H1 (cell line): ENCODE data around the gene KLHL29. TPM values are rescaled to one million over a fixed set of nuclear protein-coding genes. Genes with fewer than 3 reads are reported as not detected.
A peak's percentile ranks its signal among the peaks of the same experiment; 100 is the strongest.

Source experiments
- CTCF ChIA-PET: fragments of 300-600 bp; sonication (Branson Sonifier 250); formaldehyde crosslinking; loops from one replicate; lab custom pipeline; 2021; ENCODE audit not compliant: partially characterized antibody; lab: Charles Lee
- POLR2A ChIA-PET: fragments of 300-600 bp; sonication (Branson Sonifier 250); formaldehyde crosslinking; loops from one replicate; lab custom pipeline; 2021; ENCODE audit warnings: inconsistent platforms; ENCODE audit not compliant: partially characterized antibody; lab: Charles Lee
- DNase-seq, 2 experiments: peaks; one replicate each; pipeline versions ENCODE4 v3.0.0 to v3.0.0-alpha.2; 2010 to 2022; ENCODE audit warnings: low spot score in 2 of 2, low read depth in 1 of 2, mixed read lengths in 1 of 2
- FAIRE-seq: peaks from 2 replicates; lab custom pipeline; 2011; peaks lifted over from hg19 to GRCh38; lab: Jason Lieb, UNC
- H2AFZ ChIP-seq: 2 replicates; pipeline ENCODE4 v1.8.1; 2012; ENCODE audit warnings: low read length, inconsistent platforms
- H2AK5ac ChIP-seq: 2 replicates; pipeline ENCODE4 v1.6.1; 2013; ENCODE audit warnings: low read depth, low read length
- H2BK120ac ChIP-seq: replicated peaks from 2 replicates; pipeline ENCODE3; 2013; ENCODE audit warnings: low read depth, low read length, inconsistent platforms
- H2BK12ac ChIP-seq: 2 replicates; pipeline ENCODE4 v1.6.1; 2013; ENCODE audit warnings: low read depth, low read length
- H2BK15ac ChIP-seq: 2 replicates; pipeline ENCODE4 v1.6.1; 2013; ENCODE audit warnings: low read length
- H2BK20ac ChIP-seq: 2 replicates; pipeline ENCODE4 v1.6.1; 2013; ENCODE audit warnings: low read length
- H2BK5ac ChIP-seq: 2 replicates; pipeline ENCODE4 v1.6.1; 2013; ENCODE audit warnings: low read depth, low read length
- H3K14ac ChIP-seq: 2 replicates; pipeline ENCODE4 v1.6.1; 2013; ENCODE audit warnings: inconsistent platforms; ENCODE audit not compliant: insufficient read length
- H3K18ac ChIP-seq: 2 replicates; pipeline ENCODE4 v1.6.1; 2013; ENCODE audit warnings: low read length; ENCODE audit errors: extremely low read depth
- H3K23ac ChIP-seq: 2 replicates; pipeline ENCODE4 v1.6.1; 2013; ENCODE audit warnings: inconsistent platforms; ENCODE audit not compliant: insufficient read length
- H3K23me2 ChIP-seq: 2 replicates; pipeline ENCODE4 v1.6.1; 2013; ENCODE audit warnings: low read depth, low read length
- H3K27ac ChIP-seq: 2 replicates; pipeline ENCODE4 v1.6.1; 2011; ENCODE audit warnings: low read depth, low read length, inconsistent platforms
- H3K27me3 ChIP-seq, 4 experiments: replicated peaks in 1 of 4; 1 replicate in 1 of 4; 2 replicates in 3 of 4; pipeline versions ENCODE4 v1.6.1 to v1.8.1; 2011 to 2013; ENCODE audit warnings: low read length in 3 of 4, mild to moderate bottlenecking in 3 of 4, inconsistent platforms in 2 of 4, mixed read lengths in 2 of 4, moderate library complexity in 1 of 4; ENCODE audit not compliant: control insufficient read depth in 3 of 4, insufficient read depth in 3 of 4; ENCODE audit errors: extremely low read depth in 1 of 4
- H3K36me3 ChIP-seq, 4 experiments: 2 replicates each; pipeline versions ENCODE4 v1.6.1 to v1.8.1; 2011 to 2013; ENCODE audit warnings: mild to moderate bottlenecking in 4 of 4, low read length in 3 of 4, moderate library complexity in 2 of 4, control low read depth in 1 of 4, inconsistent platforms in 1 of 4; ENCODE audit not compliant: insufficient read depth in 4 of 4, control insufficient read depth in 2 of 4
- H3K4ac ChIP-seq: replicated peaks from 2 replicates; pipeline ENCODE3; 2013; ENCODE audit warnings: low read length, low read depth, mixed read lengths, inconsistent platforms; ENCODE audit not compliant: insufficient read length
- H3K4me1 ChIP-seq, 4 experiments: replicated peaks in 1 of 4; 1 replicate in 1 of 4; 2 replicates in 3 of 4; pipeline versions ENCODE4 v1.6.1 to v1.8.1; 2011 to 2013; ENCODE audit warnings: low read length in 3 of 4, inconsistent platforms in 2 of 4, mixed read lengths in 1 of 4; ENCODE audit not compliant: insufficient read depth in 4 of 4, control insufficient read depth in 3 of 4
- H3K4me2 ChIP-seq, 2 experiments: 2 replicates each; pipeline versions ENCODE4 v1.6.1 to v1.8.1; 2011 to 2013; ENCODE audit warnings: low read depth in 2 of 2, low read length in 2 of 2, control low read depth in 1 of 2, inconsistent platforms in 1 of 2, mild to moderate bottlenecking in 1 of 2; ENCODE audit not compliant: insufficient read depth in 1 of 2
- H3K4me3 ChIP-seq, 4 experiments: fragments of 200-600, 300-600 bp in 1 of 4; sonication (generic), shearing (Covaris generic), sonication (Bioruptor Twin) in 1 of 4; 2 replicates each; pipeline versions ENCODE4 v1.5.1 to v1.8.1; 2011 to 2016; ENCODE audit warnings: low read length in 4 of 4, low read depth in 3 of 4, control low read depth in 2 of 4, inconsistent platforms in 2 of 4, mild to moderate bottlenecking in 2 of 4, mixed read lengths in 1 of 4, moderate library complexity in 1 of 4; ENCODE audit not compliant: insufficient read depth in 2 of 4; ENCODE audit errors: extremely low read depth in 1 of 4
- H3K56ac ChIP-seq: replicated peaks from 2 replicates; pipeline ENCODE3; 2013; ENCODE audit warnings: low read depth, mild to moderate bottlenecking, mixed read lengths, low read length, inconsistent platforms; ENCODE audit not compliant: insufficient read length
- H3K79me1 ChIP-seq: 2 replicates; pipeline ENCODE4 v1.6.1; 2013; ENCODE audit warnings: low read depth, low read length, control low read depth
- H3K79me2 ChIP-seq, 2 experiments: 2 replicates each; pipeline versions ENCODE4 v1.6.1 to v1.8.1; 2012 to 2013; ENCODE audit warnings: low read length in 2 of 2, mild to moderate bottlenecking in 2 of 2, inconsistent platforms in 1 of 2; ENCODE audit not compliant: insufficient read depth in 2 of 2, control insufficient read depth in 1 of 2
- H3K9ac ChIP-seq, 4 experiments: replicated peaks in 1 of 4; 1 replicate in 1 of 4; 2 replicates in 3 of 4; pipeline versions ENCODE4 v1.6.1 to v1.8.1; 2011 to 2013; ENCODE audit warnings: low read depth in 3 of 4, low read length in 3 of 4, control low read depth in 2 of 4, mild to moderate bottlenecking in 2 of 4, moderate library complexity in 2 of 4, inconsistent platforms in 1 of 4; ENCODE audit errors: extremely low read depth in 1 of 4
- H3K9me3 ChIP-seq, 2 experiments: 2 replicates each; pipeline versions ENCODE4 v1.6.1 to v1.8.1; 2012 to 2013; ENCODE audit warnings: mild to moderate bottlenecking in 2 of 2, moderate library complexity in 2 of 2, control low read depth in 1 of 2, inconsistent platforms in 1 of 2, low read depth in 1 of 2, low read length in 1 of 2, mixed read lengths in 1 of 2; ENCODE audit not compliant: insufficient read depth in 2 of 2
- H4K20me1 ChIP-seq, 2 experiments: replicated peaks in 1 of 2; 2 replicates each; pipeline versions ENCODE3 to v1.8.1; 2011 to 2013; ENCODE audit warnings: inconsistent platforms in 2 of 2, low read length in 2 of 2, mild to moderate bottlenecking in 1 of 2; ENCODE audit not compliant: insufficient read depth in 2 of 2, control insufficient read depth in 1 of 2
- H4K5ac ChIP-seq: 2 replicates; pipeline ENCODE4 v1.6.1; 2013; ENCODE audit warnings: low read length, low read depth, mixed read lengths, inconsistent platforms; ENCODE audit not compliant: insufficient read length
- H4K8ac ChIP-seq: 2 replicates; pipeline ENCODE4 v1.8.0; 2013; ENCODE audit warnings: mild to moderate bottlenecking, moderate library complexity, low read length, inconsistent platforms; ENCODE audit not compliant: insufficient read depth; ENCODE audit errors: extremely low read depth
- H4K91ac ChIP-seq: replicated peaks from 2 replicates; pipeline ENCODE3; 2013; ENCODE audit warnings: low read length, mixed read lengths, inconsistent platforms; ENCODE audit not compliant: insufficient read length
- BACH1 ChIP-seq: IDR thresholded peaks from 2 replicates; pipeline ENCODE4 v1.6.1; 2012; ENCODE audit warnings: low read length, improper control_type of control experiment
- BRCA1 ChIP-seq: IDR thresholded peaks from 2 replicates; pipeline ENCODE4 v1.6.1; 2012; ENCODE audit warnings: low read depth, low read length, improper control_type of control experiment
- CHD2 ChIP-seq: IDR thresholded peaks from 2 replicates; pipeline ENCODE4 v1.6.1; 2012; ENCODE audit warnings: low read length, improper control_type of control experiment
- E2F6 ChIP-seq: IDR thresholded peaks from 2 replicates; pipeline ENCODE4 v1.6.1; 2012; ENCODE audit warnings: inconsistent platforms
- HDAC2 ChIP-seq, 2 experiments: fragments of 300-600 bp in 1 of 2; sonication (generic) in 1 of 2; IDR thresholded peaks; 2 replicates each; pipeline ENCODE4 v1.6.1; 2011 to 2012; ENCODE audit warnings: low read depth in 2 of 2, low read length in 2 of 2, mild to moderate bottlenecking in 2 of 2, moderate library complexity in 2 of 2, borderline replicate concordance in 1 of 2, inconsistent platforms in 1 of 2
- HDAC6 ChIP-seq: IDR thresholded peaks from one replicate; pipeline ENCODE4 v1.7.1; 2012; ENCODE audit warnings: low read depth, mild to moderate bottlenecking, inconsistent platforms, low read length, moderate library complexity
- MAFK ChIP-seq: IDR thresholded peaks from 2 replicates; pipeline ENCODE4 v1.6.1; 2012; ENCODE audit warnings: low read depth, mild to moderate bottlenecking, improper control_type of control experiment, low read length
- MAX ChIP-seq: IDR thresholded peaks from 2 replicates; pipeline ENCODE4 v1.6.1; 2012; ENCODE audit warnings: inconsistent platforms
- PHF8 ChIP-seq: fragments of 200-600 bp; sonication (generic); conservative IDR thresholded peaks from 2 replicates; pipeline ENCODE4 v1.7.1; 2012; ENCODE audit warnings: low read depth, mild to moderate bottlenecking, inconsistent platforms, low read length, moderate library complexity
- RXRA ChIP-seq: IDR thresholded peaks from 2 replicates; pipeline ENCODE4 v1.6.1; 2011; ENCODE audit warnings: low read depth, mild to moderate bottlenecking, low read length, moderate library complexity; ENCODE audit not compliant: insufficient read depth
- SRF ChIP-seq: IDR thresholded peaks from 2 replicates; pipeline ENCODE4 v1.6.1; 2011; ENCODE audit warnings: mild to moderate bottlenecking, low read depth, low read length, moderate library complexity
- WGBS, 2 experiments: shearing (Covaris generic) in 1 of 2; methylation state at CpG; one replicate each; pipeline versions ENCODE4 v1.1.6 to v1.1.7; 2013 to 2015; ENCODE audit warnings: low lambda C conversion rate in 2 of 2, mixed read lengths in 2 of 2, inconsistent platforms in 1 of 2, low coverage in 1 of 2, missing lambda C conversion rate in 1 of 2; ENCODE audit not compliant: insufficient replicate concordance in 2 of 2, insufficient coverage in 1 of 2, insufficient read length in 1 of 2; ENCODE audit errors: extremely low coverage in 1 of 2, missing lambda C conversion rate in 1 of 2; 5-methylcytosine and 5-hydroxymethylcytosine counted together
- polyA plus RNA-seq, 7 experiments: library from polyadenylated mRNA; depleted of rRNA in 3 of 7; stranded (reverse) in 5 of 7; unstranded in 2 of 7; fragments of >200 nt in 5 of 7; fragments of 200-250 nt in 2 of 7; gene quantifications; 1 replicate in 5 of 7; 2 replicates in 1 of 7; 4 replicates in 1 of 7; pipeline versions ENCODE4 v1.2.1 to v1.2.3, GENCODE V29; 2011 to 2013; ENCODE audit warnings: missing spikeins in 2 of 7, mixed read lengths in 2 of 7
- total RNA-seq: library from RNA; stranded (reverse); fragmentation: NEBNext Ultra II Directional; extraction: Animal tissue kit (Norgen Biotek cat#: 25700); gene quantifications from 2 replicates; pipeline ENCODE4 v1.2.1, GENCODE V29; 2021

Gene KLHL29
- total and polyA plus RNA-seq, 2 of the 8 experiments (the other 6 are each of a cell fraction or from before 2014, with no cell fraction given): 1.1 to 4.7 TPM

- H2AFZ ChIP-seq: no peak overlapping the region
- no peak overlapping the region for H3K4me3 ChIP-seq
- H3K27me3 ChIP-seq: no peaks in the 10 kb centered on the region
- no peak overlapping the region for H4K91ac ChIP-seq
- no peak overlapping the region for H3K18ac ChIP-seq
- no peak overlapping the region for H3K4ac ChIP-seq
- H2AK5ac ChIP-seq: no peak overlapping the region
- ChIA-PET POLR2A (interaction anchor here (1.4 kb wide), 1 partner anchor 12 kb away, joined by 4 read pairs; no protein-coding TSS in a partner anchor), CTCF (interaction anchor here (1.3 to 2.4 kb wide), 2 partner anchors 8 to 11 kb away, joined by 4 to 9 read pairs; no protein-coding TSS in a partner anchor)
- no peak overlapping the region for H3K27ac ChIP-seq
- H2BK120ac ChIP-seq: no peak overlapping the region
- H3K23ac ChIP-seq: no peak overlapping the region
- FAIRE-seq (no peak), DNase-seq (no peak)
- no peaks in the 10 kb centered on the region for H3K23me2 ChIP-seq
- no peaks in the 10 kb centered on the region for H3K79me2 ChIP-seq
- H2BK20ac ChIP-seq: no peak overlapping the region
- H3K9ac ChIP-seq: no peak overlapping the region
- no peaks in the 10 kb centered on the region; a peak in 1 of 8 replicates for H3K36me3 ChIP-seq
- no peak overlapping the region for H3K4me2 ChIP-seq
- no peak overlapping the region for H4K5ac ChIP-seq
- no peaks in the 10 kb centered on the region for H3K9me3 ChIP-seq
- H4K20me1 ChIP-seq: no peaks in the 10 kb centered on the region
- H2BK5ac ChIP-seq: no peak overlapping the region
- no peaks in the 10 kb centered on the region for H3K79me1 ChIP-seq
- H4K8ac ChIP-seq: no peak overlapping the region
- 84% methylated on average over 10 of the region's 10 CpGs; no CpG with 5 or more reads in 1 of the 2 experiments for WGBS, 2 experiments
- 0 out of 2 replicates have a peak overlapping the region, but pooled peaks have one; percentile 23 for H2BK12ac ChIP-seq
- H3K14ac ChIP-seq: no peak overlapping the region
- H3K56ac ChIP-seq: no peak overlapping the region
- peaks cover under 1 to 6% (median 1%) of the 10 kb centered on the region in 4 experiments; a peak in 3 of 7 replicates for H3K4me1 ChIP-seq
- no peak overlapping the region for H2BK15ac ChIP-seq
- no peak for TF ChIP-seq HDAC6
- no peak for TF ChIP-seq PHF8
- no peak for TF ChIP-seq BRCA1
- TF ChIP-seq MAFK: no peak
- TF ChIP-seq MAX: no peak
- no peak for TF ChIP-seq HDAC2 (IDR thresholded peaks at IDR 0.05; ENCODE audit: borderline replicate concordance in 1 of 2, low read depth in 2 of 2, low read length in 2 of 2)
- no peak for TF ChIP-seq RXRA
- no peak for TF ChIP-seq E2F6
- TF ChIP-seq BACH1: no peak
- TF ChIP-seq SRF: no peak
- TF ChIP-seq CHD2: no peak
Observed at GRCh38 chr2:23485841-23486683, 101.1 kb downstream of the KLHL29 start.
